HL-60/S4 (cell line): ENCODE results near the gene ANOS1.

ENCODE experiments used
- in situ Hi-C: fragments of 300-500 bp; cut with MboI; formaldehyde crosslinking; loops from 2 replicates; pipeline ENCODE4 v1.14.3; 2022; ENCODE audit warnings: low sequenced_read_pairs

ANOS1 gene

DNA sequence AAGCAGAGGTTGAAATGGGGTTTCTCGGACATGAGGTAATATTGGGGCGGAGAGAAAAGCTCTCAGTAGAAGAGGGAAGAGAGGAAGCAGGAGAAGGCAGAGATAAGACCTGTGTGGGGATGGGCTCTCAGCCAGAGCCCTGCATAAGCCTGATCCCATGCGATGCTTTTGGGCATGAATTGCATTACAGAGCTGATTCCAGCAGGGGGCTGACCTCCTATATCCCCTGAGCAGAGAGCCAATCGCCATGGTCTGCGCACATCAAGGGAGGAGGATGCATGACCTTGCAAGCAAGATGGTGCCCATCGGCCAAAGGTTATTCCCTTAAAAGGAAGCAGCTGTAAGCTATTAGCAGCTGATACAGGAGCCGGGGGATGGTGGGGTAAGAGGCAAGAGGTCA is 7.6 kb downstream of the ANOS1 start:
- in situ Hi-C loops, result no loop called here

DNA sequence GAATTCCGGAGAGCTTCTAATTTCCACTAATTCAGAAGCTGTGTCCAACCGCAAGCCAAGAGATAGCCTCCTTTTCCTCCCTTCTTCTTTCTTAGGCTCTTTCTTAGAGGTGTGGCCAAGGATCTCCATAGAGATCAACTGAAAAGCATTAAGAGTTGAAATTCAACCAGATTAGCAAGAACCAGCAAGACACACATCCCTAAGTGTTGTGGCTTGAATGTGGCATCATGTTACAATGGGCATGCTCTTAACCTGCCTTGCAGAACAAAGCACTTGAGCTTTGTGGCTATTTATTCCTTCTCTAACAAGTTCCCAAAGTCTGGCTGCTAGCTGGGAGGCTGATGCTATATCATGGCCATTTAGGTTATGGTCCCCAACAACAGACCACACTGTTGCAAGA is 10.4 kb downstream of the ANOS1 start:
- in situ Hi-C loops, result no loop called here

DNA sequence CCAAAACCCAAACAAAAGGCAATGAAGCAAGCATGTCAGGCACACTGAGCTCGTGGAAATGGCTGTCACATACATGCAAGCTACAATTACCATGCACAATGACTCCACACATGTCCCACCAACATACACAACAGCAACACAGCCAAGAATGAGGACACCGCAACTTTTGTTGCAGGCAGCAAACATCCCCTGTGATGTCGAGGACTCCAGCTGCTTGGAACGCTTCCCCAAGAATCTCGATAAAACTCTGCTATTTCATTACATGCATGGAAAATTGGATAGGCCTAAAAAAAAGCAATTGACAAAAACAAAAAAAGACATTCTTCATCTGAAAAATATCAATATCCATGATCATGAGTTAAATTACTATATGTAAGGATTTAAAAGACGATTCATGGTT is 11.8 kb downstream of the ANOS1 start:
- in situ Hi-C loops, result no loop called here

DNA sequence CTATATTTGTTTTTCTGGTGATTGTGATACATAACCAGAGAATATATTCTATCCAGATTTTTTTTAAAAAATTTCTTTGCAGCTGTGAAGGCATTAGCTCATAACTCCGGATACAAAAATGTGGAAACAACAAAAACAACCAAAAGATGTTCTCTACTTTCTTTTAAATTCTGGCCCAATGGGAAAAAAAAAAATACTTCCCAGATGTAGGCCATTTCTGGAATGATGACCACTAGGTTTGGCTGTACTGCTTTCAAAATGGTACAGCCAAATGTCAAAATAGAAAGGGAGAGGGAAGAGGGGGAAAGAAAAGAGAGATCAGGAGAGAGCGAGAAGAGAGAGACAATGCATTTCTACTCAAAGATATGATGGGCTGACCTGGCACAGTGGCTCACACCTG is 14.6 kb downstream of the ANOS1 start:
- in situ Hi-C loops, result no loop called here

DNA sequence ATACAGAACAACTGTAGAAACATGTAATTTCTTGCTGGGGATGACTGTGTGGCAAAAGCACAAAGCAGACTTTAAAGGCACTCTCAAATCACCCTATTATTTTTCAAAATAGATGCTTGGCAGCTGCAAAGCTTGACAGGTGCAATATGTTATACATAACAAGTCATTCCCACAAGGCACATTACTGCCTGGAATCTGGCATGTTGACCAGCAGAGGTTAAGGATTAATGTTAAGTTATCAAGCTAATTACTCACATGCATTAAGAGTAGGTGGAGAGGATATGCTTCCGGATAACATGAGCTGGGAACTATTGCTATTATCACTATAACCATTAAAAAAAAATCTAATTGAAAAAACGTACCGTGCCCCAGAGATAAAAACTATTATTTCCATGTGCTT is 17.8 kb downstream of the ANOS1 start:
- in situ Hi-C loops, result no loop called here

DNA sequence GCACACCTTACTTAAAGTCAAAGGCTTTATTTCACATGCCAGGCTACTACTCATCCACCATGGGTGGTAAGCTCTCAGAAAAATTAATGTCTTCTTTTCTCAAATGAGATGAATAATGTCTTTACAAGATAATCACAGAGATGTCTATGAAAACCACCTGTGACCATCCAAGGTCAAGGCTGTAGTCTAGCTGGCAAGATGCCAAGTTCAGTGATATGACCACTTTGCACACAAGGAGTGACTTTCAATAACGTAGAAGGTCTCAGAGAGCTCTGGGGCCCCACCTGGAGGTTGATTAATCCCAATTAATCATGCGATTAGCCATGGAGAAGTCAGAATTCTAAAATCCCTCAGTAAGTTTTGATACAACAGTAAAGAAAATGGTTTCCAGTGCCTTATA is 20.5 kb downstream of the ANOS1 start:
- in situ Hi-C loops, result no loop called here

DNA sequence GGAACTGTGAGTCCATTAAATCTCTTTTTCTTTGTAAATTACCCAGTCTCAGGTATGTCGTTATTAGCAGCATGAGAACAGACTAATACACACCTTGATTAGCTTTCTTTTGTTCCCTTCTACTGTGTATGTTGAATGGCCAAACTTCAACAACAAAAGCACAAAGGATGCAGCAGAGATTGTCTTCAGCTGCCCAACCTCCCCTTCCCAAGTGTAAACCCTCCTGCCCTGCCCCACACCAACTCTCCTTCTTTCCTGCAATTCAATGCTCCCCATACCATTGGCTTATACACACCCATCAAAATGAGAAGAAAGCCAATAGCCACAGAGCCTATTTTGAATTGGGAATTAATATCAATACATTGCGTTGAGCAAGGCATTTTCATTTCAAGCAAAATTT is 27.8 kb downstream of the ANOS1 start:
- in situ Hi-C loops, result no loop called here

DNA sequence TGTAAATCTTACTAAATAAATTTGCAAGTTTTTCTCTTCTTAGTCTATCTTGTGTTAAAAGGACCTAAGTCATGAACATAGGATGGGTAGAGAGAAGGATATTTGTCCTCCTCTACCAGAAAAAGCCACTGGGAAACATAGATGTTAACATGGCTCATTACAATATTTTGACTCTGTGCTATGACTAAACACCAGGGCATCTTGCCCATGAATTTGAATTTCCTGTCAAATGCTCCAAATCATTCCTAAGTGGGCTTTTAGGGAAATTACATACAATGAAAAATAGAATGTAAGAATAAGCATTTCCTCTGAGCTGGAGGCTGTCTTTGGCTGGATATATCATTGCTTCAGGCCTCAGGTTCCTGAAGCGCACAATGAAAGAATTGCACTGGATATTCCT is 39.1 kb downstream of the ANOS1 start:
- in situ Hi-C loops, result no loop called here

DNA sequence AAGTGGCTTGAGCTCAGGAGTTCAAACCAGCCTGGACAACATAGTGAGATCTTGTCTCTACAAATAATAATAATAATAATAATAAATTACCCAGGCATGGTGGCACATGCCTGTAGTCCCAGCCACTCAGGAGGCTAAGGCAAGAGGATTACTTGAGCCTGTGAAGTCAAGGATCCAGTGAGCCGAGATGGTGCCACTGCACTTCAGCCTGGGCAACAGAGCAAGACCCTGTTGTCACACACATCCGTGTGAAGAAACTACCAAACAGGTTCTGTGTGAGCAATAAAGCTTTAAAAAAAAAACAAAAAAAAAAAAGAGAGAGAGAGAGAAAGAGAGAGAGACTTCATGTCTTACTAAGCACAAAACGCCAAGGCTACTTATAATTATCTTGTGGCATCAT is 42.5 kb downstream of the ANOS1 start:
- in situ Hi-C loops, result no loop called here

DNA sequence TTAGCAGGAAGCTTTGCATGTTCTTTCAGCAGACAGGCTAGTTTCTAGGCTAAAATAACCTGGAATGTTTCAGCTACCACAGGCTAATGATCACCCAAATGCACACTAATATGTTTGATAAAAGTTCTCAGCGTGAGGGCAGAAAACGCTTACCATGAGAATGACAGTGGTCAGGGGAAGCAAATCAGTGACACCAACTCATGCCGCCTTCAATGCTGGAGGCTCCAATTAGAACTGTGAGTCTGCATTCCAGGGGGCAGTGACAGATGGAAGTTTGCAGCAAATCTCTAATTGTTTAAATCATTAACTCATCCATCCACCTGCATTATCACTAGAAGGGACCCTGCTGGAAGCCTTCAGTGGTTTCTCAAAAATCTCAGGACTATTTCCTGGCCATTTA is 43.2 kb downstream of the ANOS1 start:
- in situ Hi-C loops, result no loop called here

DNA sequence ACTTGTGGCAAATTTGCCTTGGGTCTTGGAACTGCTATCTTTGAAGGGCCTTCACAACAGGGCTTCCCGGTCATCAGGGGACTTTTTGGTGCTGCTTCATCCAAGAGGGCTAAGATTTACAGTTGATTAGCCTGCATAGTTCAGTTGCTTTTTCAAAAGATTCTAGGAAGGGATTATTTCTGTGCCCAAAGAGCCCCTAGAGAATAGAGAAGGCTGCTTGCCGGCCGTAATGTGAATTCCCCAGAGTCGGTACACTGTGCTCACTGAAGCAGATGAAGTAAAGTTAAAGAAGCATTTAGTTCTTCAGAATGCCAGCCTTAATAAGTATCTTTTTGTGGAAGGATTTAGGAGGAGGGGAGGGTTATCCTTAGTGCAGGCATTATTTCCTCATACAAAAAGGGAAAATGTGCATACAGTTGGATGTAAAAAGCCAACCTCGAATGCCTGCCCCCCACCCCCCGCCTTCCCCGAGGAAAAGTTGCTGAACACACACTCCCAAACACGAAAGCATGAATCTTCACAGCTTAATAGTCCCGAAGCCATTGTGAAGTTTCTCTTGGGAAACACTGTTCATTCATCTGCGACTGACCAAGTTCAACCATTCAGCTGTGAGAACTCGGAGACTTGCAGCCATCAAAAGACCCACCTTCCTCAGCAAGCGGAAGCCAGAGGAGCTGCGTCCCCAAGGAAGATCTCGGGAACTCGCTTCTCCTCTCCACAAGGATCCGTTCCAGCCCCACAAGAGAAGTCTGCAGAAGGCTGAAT is 47.6 kb downstream of the ANOS1 start:
- in situ Hi-C loops, result no loop called here

DNA sequence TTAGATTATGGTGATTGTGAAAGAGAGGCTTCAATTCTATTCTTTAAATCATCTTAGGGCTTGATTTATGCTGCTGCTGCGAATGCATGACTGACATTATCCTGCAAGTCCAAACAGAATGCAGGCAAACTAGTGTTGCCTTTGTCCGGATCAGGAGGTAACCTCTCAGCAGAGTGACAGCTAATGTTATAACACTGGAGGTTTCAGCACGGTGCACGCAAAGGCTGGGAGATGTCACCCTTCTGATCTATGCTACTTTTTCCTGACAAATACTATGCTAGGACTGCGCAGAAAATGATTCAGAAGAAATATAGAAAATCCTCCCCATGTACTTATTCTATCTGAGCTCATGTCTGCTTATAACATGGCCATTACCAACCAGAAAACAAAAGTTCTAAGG is 48.2 kb downstream of the ANOS1 start:
- in situ Hi-C loops, result no loop called here

DNA sequence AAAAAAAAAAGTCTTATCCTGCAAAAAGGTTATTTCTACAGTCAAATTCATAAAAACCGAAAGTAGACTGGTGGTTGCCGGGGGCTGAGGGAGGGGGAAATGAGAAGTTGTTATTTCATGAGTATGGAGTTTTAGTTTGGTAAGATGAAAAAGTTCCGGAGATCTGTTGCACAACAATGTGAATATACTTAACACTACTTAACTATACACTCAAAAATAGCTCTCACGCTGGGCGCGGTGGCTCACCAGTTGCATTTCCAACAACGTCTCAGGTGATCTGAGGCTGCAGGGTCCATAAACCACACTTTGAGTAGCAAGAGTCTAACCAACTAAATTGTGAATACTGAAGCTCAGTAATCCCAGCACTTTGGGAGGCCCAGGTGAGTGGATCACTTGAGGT is 52.4 kb downstream of the ANOS1 start:
- in situ Hi-C loops, result no loop called here

DNA sequence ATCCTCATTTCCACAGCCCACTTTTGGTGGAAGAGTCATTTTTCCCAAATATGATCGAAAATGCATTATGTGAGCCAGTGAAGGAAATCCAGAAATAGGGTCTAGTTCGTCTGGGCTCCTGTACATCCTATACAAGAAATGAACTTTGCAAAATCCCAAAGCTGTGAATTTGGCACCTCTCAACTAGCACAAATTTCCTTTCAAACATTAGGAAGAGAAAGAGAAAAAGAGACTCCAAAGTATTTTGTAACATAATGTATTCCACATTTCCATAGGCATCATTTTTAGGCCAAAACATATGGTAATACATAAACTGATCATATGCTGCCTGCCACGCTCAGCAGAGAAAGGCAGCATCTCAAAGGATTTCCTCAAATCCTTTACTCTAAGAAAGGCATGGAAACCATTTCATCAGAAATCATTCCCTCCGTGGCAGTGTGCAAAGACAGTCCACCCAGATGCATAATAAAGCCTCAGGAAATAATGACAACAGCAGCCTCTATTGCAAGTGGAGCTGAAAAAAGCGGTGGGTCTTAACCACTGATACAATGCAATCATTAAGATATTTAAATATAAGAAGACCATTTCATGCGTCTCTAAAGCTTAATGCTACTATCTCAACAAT is 56.8 kb downstream of the ANOS1 start:
- in situ Hi-C loops, result no loop called here

DNA sequence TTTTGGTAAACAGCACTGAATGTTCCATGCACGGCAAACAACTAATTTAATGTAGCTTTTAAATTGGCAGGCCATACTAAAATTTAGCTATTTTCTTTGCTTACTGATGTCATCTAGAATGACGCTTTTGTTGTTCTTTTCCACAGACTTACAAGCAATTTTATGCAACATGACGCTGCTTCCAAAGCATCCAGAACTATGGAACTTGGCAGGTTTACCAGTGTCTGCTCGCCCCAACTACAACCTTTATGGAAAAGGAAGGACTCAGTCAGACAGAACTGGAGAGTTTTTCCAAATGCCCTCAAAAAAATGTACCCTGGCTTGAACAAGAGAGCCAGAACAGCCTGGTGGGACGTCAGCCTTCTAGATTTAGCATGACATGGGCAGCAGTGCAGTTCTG is 58.7 kb downstream of the ANOS1 start:
- in situ Hi-C loops, result no loop called here

DNA sequence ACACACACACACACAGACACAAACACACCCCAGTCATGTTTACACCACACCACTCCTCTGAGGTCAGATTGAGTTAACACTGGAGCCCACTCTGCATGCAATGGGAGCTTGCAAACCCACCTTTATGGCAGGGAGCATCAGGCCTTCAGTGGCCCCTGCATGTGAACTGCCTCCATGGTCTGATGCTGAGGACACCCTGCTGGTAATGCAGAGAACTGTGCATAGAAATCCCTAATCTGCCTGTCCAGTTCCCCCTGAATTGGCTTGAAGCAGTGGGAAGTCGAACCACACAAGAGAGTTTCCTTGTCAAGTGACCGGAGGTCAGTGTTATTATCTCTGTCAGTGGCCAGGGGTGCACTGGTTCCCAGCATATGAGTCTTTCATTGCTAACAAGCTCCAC is 59.8 kb downstream of the ANOS1 start:
- in situ Hi-C loops, result no loop called here

DNA sequence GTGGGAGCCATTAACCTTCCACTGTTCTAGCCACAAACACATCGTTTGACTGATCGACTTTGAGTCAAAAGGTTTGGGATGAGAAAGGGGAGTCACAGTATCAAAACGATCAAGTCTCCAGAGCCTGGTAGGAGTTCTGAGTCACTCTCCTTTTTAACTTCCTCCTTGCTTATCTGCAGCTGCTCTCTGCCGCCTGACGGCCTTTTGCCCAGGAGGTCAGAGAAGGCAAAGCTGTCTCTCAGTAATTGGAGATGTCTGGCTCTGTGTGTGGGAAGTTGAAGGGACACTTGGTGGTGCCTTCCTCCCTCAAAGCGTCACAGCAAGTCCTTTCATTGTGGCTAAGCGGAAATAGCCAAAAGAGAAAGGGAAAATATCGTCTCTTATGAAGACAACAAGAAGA is 63.1 kb downstream of the ANOS1 start:
- in situ Hi-C loops, result no loop called here

DNA sequence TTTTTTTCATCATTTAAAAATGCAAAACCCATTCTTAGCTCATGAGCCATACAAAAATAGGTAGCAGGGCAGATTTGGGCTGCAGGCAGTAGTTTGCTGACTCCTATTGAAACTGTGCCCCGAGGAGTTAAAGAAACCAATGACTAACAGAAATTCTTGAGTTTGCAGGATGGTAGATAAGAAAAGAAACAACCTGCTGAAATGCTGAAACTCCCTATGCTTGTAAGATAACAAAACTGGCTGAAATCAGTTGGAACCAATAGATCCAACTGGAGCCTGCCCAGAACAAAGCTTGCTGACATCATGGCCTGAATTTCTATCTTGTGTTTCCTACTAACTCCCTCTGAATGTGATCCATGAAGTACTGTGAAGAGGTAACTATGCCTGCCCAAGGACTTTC is 68.6 kb downstream of the ANOS1 start:
- in situ Hi-C loops, result no loop called here

DNA sequence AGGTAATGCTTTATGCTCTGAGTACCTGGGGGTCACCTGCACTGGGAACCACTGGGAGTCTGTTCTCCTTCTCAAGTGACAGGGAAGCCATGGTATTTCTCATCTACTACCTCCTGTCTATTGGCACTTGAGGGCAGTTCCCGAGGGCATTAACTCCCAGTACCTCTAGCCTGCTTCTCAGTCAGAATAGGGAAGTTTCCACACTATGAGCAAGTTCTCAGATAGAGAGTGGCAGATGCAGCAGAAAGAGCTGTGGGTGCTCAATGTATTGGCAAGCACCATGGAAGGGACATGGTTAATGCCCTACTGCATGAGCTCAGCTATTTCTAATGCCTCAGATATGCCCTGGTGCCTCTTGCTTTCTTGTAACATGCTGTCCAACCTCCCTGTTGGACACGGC is 74.1 kb downstream of the ANOS1 start:
- in situ Hi-C loops, result no loop called here

DNA sequence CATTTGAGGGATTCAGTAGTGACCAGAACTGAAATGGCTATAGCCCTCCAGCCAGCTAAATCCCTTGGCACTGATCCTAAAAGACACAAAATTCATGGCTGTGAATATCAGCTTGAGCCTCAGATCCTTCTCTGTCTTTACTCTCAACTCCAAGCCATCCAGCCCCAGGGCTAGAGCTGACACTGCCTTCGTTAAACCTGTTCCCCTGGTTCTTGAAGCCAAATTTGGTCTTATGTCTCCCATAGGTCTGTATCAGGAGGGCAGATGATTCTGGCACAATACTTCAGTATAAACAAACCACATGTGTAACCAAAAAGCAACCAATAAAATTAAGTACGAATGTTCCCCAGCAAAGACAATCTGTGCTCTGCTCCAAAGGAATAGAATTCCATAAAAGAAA is 78.0 kb downstream of the ANOS1 start:
- in situ Hi-C loops, result no loop called here

DNA sequence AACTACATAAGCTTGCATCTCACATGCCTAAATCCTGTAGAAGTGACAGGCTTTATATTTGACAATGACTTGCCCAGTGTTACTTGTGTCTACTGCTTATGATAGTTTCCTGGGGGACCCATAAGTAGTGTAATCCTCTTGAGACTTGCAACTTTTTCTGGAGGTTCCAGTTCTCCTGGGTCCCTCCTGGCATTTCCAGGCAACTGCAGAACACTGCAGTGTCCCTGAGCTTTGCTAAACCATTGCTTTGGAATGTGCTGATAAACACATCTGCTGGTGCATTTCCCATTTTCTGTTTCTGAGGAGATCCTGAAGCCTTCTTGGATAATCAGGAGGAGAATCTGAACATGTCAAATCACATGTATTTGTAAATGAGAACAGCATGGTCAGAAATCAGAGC is 82.0 kb downstream of the ANOS1 start:
- in situ Hi-C loops, result no loop called here

DNA sequence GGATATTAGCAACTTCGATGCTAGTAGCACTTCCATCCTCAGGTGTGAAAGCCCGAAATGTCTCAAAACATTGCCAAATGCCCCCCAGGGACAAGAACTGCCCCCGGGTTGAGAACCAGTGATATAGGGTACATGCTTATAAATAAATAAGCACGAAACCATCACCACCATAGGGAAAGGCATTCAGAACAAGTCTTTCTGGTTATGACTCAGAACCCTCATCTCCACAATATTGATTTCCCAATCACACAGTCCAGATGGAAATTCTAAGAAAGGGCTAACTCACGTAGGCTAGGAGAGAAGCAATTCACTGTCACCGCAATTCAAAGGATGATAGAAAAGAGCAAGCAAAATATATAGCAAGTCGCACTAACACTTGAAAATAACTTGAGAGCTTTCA is 84.8 kb downstream of the ANOS1 start:
- in situ Hi-C loops, result no loop called here

DNA sequence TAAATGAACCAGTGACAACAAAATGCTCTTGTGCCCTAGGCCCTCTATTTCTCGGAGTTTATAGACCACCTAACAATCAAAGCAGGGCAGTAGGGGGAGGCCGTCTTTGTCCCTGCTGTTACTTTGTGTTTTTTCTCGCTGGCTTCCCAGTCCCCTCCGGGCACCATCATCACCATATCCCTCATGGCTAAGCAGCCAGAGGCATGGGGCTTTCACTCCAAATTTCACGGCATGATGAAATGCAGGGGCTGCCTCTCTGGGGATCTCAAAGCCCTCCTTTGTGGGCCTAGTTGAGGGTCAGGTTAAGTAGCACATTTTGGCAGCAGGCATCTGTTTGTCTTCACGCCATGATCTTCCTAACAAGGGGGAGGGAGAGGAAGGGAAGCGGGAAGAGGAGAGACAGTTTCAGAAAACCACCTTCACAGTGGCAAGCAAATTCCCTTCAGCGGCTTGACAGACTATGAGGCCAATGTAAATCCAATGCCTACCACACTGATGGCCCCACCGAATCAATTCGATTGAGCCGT is 91.9 kb downstream of the ANOS1 start:
- in situ Hi-C loops, result no loop called here
